ENCODE data around the gene UBLCP1. TPM values are rescaled to one million over a fixed set of nuclear protein-coding genes. Genes with fewer than 3 reads are reported as not detected.

Gene UBLCP1
- total and polyA plus RNA-seq, 11 donors = 11.9 to 20.4 (median 14.4) TPM

DNA sequence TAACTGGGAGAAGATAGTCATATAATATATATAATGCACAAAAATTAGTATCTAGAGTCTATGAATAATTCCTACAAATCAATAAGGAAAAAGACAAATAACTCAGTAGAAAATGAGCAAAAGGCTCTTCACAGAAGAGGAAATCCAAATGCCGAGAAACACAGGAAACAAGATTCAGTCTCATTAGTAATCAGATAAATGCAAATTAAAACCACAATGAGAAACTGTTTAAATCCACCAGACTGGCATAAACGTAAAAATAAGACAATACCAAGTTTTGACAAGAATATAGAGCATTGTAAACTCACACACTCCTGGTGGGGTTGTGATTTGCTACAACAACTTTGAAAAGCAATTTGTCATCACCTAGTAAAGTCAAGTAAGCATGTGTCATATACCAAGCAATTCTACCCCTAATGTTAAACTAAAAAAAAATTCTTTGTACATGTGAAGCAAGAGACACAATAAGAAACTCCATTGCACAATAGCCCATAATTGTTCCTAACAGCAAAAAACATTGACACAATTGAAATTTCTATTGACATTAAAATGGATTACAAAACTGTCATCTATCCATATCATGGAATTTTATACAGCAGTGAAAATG is 21.0 kb upstream of the UBLCP1 start:
- H3K27me3 ChIP-seq = peaks cover 0 to 4% (median 0%) of the 10 kb centered on the region in 9 donors
- no peaks in the 10 kb centered on the region for H3K4me1 ChIP-seq
- no peaks in the 10 kb centered on the region for H3K9me3 ChIP-seq
- intact Hi-C loops (cut with DNase I) = no loop called here
- no peak overlapping the region for H3K4me3 ChIP-seq
- no peak overlapping the region for H3K27ac ChIP-seq
- no peak for TF ChIP-seq POLR2A (IDR thresholded peaks at IDR 0.05)
- TF ChIP-seq, protein P1, sequence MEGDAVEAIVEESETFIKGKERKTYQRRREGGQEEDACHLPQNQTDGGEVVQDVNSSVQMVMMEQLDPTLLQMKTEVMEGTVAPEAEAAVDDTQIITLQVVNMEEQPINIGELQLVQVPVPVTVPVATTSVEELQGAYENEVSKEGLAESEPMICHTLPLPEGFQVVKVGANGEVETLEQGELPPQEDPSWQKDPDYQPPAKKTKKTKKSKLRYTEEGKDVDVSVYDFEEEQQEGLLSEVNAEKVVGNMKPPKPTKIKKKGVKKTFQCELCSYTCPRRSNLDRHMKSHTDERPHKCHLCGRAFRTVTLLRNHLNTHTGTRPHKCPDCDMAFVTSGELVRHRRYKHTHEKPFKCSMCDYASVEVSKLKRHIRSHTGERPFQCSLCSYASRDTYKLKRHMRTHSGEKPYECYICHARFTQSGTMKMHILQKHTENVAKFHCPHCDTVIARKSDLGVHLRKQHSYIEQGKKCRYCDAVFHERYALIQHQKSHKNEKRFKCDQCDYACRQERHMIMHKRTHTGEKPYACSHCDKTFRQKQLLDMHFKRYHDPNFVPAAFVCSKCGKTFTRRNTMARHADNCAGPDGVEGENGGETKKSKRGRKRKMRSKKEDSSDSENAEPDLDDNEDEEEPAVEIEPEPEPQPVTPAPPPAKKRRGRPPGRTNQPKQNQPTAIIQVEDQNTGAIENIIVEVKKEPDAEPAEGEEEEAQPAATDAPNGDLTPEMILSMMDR (IDR thresholded peaks at IDR 0.05) = no peak
- DNase-seq (no peak), ATAC-seq (no peak)
- 39 to 47% (median 43%) methylated on average over 2 of the region's 2 CpGs for WGBS, 4 donors
- H3K36me3 ChIP-seq = no peaks in the 10 kb centered on the region

DNA sequence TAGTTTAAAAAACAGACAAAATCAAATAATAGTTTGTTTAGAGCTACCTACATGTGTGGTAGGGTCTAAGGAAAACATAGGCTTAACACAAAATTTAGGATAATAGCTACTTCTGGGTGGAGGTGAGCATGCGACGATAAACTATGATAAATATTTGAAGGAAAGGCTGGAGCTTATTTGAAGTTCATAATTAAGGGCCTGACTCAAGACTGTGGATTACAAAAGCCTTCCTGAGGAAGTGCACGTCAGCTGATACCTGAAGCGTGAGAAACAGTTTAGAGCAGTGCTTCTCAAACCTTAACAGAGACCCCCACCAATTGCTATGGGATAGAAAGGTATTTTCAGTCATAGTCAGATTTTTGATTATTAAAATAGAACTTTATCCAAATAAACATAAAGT is 20.4 kb upstream of the UBLCP1 start:
- no peaks in the 10 kb centered on the region for H3K36me3 ChIP-seq
- intact Hi-C loops (cut with DNase I) = no loop called here
- ATAC-seq (no peak), DNase-seq (no peak)
- TF ChIP-seq POLR2A (IDR thresholded peaks at IDR 0.05) = no peak
- TF ChIP-seq, protein P1 (IDR thresholded peaks at IDR 0.05) = no peak
- no peak overlapping the region for H3K4me3 ChIP-seq
- WGBS, 4 donors = 51 to 61% (median 53%) methylated on average over 4 of the region's 4 CpGs
- H3K4me1 ChIP-seq = no peaks in the 10 kb centered on the region
- H3K27ac ChIP-seq = no peak overlapping the region
- peaks cover 0 to 4% (median 0%) of the 10 kb centered on the region in 9 donors for H3K27me3 ChIP-seq
- no peaks in the 10 kb centered on the region for H3K9me3 ChIP-seq

DNA sequence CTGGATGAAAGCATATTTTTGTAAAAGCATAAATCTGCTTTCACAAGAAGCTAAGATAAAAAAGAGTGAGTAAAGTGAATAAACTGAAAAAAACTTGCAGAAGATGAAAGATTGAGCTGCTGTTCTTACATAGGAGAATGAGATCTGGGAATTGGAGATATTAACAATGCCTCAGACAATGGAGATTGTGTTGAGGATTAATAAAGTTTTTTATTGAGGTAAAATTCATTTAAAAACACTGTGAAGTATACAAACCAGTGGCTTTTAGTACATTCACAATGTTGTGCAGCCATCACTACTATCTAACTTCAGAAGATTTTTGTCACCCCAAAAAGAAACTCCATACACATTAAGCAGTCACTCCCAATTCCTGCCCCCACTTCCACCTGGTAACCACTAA is 19.7 kb upstream of the UBLCP1 start:
- TF ChIP-seq, protein P1 (IDR thresholded peaks at IDR 0.05) = no peak
- TF ChIP-seq POLR2A (IDR thresholded peaks at IDR 0.05) = no peak
- Histone ChIP-seq H3K36me3 (no peaks in the 10 kb centered on the region), H3K4me3 (no peak overlapping the region), H3K9me3 (no peaks in the 10 kb centered on the region), H3K27ac (no peak overlapping the region), H3K27me3 (peaks cover 0 to 9% (median 0%) of the 10 kb centered on the region in 9 donors), H3K4me1 (no peaks in the 10 kb centered on the region)
- no peak for ATAC-seq
- intact Hi-C loops (cut with DNase I) = no loop called here
- DNase-seq = no peak

DNA sequence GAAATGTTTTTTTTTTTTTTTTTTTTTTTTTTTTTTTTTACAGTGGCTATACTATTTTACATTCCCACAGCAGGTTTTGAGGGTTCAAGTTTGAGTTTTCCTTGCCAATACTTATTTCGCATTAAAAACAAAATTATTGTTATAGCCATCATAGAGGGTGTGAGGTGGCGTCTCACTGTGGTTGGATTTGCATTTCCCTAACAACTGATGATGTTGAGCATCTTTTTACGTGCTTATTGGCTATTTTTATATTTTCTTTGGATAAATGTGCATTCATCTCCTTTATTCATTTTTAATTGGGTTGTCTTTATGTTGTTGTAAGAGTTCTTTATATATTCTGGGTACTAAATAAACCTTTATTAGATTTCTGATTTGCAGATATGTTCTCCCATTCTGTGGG is 18.9 kb upstream of the UBLCP1 start:
- no peak for TF ChIP-seq POLR2A (IDR thresholded peaks at IDR 0.05)
- TF ChIP-seq, protein P1 (IDR thresholded peaks at IDR 0.05) = no peak
- H3K9me3 ChIP-seq = no peaks in the 10 kb centered on the region
- H3K27me3 ChIP-seq = peaks cover 0 to 9% (median 0%) of the 10 kb centered on the region in 9 donors
- H3K4me3 ChIP-seq = no peak overlapping the region
- H3K27ac ChIP-seq = no peak overlapping the region
- intact Hi-C loops (cut with DNase I) = no loop called here
- 67 to 72% (median 70%) methylated on average over 3 of the region's 3 CpGs for WGBS, 4 donors
- H3K4me1 ChIP-seq = no peaks in the 10 kb centered on the region
- no peaks in the 10 kb centered on the region for H3K36me3 ChIP-seq
- ATAC-seq = no peak
- DNase-seq = no peak

All from heart left ventricle (tissue), 16 donors.